ENCODE results near the gene RYR2.

DNA sequence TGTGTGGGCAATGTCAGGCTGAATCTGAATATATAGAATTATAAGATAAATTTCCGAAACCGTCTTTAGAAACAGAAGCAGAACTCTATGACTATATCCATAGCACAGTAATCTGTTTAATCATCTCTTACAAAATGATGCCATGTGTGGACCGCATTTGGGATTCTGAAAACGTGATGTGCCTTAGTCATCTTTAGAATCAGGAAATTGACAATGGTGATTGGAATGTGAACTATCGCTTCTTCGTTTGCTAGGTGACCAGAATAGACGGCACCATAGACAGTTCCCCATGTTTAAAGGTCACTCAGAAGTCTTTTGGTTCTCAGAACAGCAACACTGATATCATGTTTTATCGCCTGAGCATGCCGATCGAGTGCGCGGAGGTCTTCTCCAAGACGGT, 548.4 kb downstream of the RYR2 start:
- TF ChIP-seq, protein P1, sequence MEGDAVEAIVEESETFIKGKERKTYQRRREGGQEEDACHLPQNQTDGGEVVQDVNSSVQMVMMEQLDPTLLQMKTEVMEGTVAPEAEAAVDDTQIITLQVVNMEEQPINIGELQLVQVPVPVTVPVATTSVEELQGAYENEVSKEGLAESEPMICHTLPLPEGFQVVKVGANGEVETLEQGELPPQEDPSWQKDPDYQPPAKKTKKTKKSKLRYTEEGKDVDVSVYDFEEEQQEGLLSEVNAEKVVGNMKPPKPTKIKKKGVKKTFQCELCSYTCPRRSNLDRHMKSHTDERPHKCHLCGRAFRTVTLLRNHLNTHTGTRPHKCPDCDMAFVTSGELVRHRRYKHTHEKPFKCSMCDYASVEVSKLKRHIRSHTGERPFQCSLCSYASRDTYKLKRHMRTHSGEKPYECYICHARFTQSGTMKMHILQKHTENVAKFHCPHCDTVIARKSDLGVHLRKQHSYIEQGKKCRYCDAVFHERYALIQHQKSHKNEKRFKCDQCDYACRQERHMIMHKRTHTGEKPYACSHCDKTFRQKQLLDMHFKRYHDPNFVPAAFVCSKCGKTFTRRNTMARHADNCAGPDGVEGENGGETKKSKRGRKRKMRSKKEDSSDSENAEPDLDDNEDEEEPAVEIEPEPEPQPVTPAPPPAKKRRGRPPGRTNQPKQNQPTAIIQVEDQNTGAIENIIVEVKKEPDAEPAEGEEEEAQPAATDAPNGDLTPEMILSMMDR (IDR thresholded peaks at IDR 0.05): no peak
- TF ChIP-seq POLR2A (IDR thresholded peaks at IDR 0.05): no peak
